Colonic mucosa (tissue), 4 donors: ENCODE measurements around the gene PRCC. TPM values are rescaled to one million over a fixed set of nuclear protein-coding genes. Genes with fewer than 3 reads are reported as not detected.

Source experiments
- DNase-seq: peaks from one replicate; pipeline ENCODE4 v3.0.0-alpha.2; 2020
- H3K27ac ChIP-seq: fragments of 200-600 bp; one replicate; pipeline ENCODE4 v1.8.0; 2021
- H3K27me3 ChIP-seq: fragments of 200-600 bp; one replicate; pipeline ENCODE4 v1.8.0; 2021
- H3K36me3 ChIP-seq: fragments of 200-600 bp; one replicate; pipeline ENCODE4 v1.8.0; 2021
- H3K4me1 ChIP-seq: fragments of 200-600 bp; one replicate; pipeline ENCODE4 v1.8.0; 2021; ENCODE audit warnings: mild to moderate bottlenecking
- H3K4me3 ChIP-seq: fragments of 200-600 bp; one replicate; pipeline ENCODE4 v1.8.0; 2021
- H3K9ac ChIP-seq, 2 donors: one replicate each; pipeline ENCODE4 v1.7.0; 2013; ENCODE audit warnings: control low read depth in 2 of 2, low read depth in 2 of 2, low read length in 2 of 2
- H3K9me3 ChIP-seq: fragments of 200-600 bp; one replicate; pipeline ENCODE4 v1.8.0; 2021
- intact Hi-C: fragments of 100-400 bp; cut with DNase I; formaldehyde crosslinking; loops from one replicate; pipeline ENCODE4 v1.14.1; 2022
- total RNA-seq, 2 donors: library from RNA; stranded (reverse); fragmentation: NEBNext Ultra II Directional in 1 of 2; extraction: Animal tissue kit (Norgen Biotek cat#: 25700) in 1 of 2; gene quantifications; one replicate each; pipeline ENCODE4 v1.2.1, GENCODE V29; 2021
- TF ChIP-seq, protein P1 (sequence below): fragments of 200-600 bp; IDR thresholded peaks from one replicate; pipeline ENCODE4 v1.8.0; 2022; ENCODE audit warnings: antibody characterized with exemption, mild to moderate bottlenecking
- donor health status: healthy.
- donor health status: DM: no; HTN: no; CAD: no.
- donor health status: DM: no; HTN: no; CAD: no.

The PRCC gene
- total RNA-seq, 2 donors from 2014 or later, result 57.1 to 58.7 TPM

DNA sequence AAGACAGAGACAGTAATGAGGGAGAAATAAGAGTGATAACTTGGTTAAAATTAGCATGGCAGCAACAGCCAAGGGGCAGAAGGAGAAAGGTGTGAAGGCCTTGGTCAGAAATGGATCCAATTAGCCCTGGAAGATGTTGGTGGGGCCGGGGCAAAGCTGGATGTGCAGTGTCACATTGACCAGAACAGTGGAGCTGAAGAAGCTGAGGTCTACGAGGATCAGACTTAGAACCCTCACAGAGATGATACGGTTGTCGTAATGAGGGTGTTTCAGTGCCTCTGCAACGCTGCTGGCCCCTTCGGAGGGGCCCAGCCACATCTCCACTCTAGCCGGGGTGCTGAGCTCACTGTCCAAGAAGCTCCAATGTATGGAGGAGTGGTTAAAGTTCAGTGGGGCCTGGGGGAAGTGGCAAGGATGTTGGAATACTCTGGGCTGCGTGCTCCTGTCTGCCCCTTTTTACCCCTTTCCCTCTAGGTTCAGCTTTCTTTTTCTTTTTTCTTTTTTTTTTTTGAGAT, 35.1 kb downstream of the PRCC start:
- Histone ChIP-seq H3K9ac (no peak overlapping the region), H3K4me1 (no peaks in the 10 kb centered on the region), H3K9me3 (no peaks in the 10 kb centered on the region), H3K36me3 (peaks cover 8% of the 10 kb centered on the region), H3K27ac (no peak overlapping the region), H3K27me3 (no peaks in the 10 kb centered on the region), H3K4me3 (no peak overlapping the region)
- DNase-seq, result no peak
- intact Hi-C loops, result no loop called here
- TF ChIP-seq, protein P1, sequence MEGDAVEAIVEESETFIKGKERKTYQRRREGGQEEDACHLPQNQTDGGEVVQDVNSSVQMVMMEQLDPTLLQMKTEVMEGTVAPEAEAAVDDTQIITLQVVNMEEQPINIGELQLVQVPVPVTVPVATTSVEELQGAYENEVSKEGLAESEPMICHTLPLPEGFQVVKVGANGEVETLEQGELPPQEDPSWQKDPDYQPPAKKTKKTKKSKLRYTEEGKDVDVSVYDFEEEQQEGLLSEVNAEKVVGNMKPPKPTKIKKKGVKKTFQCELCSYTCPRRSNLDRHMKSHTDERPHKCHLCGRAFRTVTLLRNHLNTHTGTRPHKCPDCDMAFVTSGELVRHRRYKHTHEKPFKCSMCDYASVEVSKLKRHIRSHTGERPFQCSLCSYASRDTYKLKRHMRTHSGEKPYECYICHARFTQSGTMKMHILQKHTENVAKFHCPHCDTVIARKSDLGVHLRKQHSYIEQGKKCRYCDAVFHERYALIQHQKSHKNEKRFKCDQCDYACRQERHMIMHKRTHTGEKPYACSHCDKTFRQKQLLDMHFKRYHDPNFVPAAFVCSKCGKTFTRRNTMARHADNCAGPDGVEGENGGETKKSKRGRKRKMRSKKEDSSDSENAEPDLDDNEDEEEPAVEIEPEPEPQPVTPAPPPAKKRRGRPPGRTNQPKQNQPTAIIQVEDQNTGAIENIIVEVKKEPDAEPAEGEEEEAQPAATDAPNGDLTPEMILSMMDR, result no peak

DNA sequence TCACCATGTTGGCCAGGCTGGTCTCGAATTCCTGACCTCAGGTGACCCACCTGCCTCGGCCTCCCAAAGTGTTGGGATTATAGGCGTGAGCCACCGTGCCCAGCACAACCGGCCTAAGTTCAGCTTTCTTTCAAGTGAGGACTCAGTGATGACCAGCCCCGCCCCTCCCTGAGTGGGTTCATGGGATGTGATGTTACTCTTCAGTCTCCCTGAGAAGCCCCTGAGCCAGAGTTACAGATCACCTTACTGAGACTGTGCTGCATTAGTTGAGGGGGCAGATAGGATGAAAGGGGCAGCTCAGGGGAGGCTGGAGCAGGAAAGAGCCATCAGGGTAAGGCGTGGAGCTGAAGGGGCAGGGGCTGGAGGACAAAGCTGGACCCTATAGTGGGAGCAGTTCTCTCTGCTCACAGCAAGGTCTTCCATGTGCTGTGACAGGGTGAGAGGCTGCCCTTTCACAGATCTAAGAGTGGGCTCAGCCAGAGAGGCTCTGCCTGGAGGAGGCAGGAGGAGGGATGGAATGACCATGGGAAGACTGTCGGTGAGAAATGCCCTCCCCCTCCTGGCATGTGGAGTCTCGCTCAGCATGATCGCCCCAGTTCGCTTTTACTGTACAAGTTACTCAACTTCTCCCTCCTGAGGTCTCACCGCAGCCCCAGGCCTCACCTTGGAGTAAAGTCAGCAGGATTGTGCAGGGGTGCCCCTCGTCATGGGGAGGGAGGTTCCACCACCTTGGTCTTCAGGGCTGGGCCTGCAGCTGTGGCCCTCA, 35.9 kb downstream of the PRCC start:
- no peaks in the 10 kb centered on the region for H3K27me3 ChIP-seq
- no peak overlapping the region for H3K27ac ChIP-seq
- intact Hi-C loops, result no loop called here
- H3K4me1 ChIP-seq, result no peaks in the 10 kb centered on the region
- H3K36me3 ChIP-seq, result peaks cover 8% of the 10 kb centered on the region
- no peak overlapping the region for H3K9ac ChIP-seq
- no peak for DNase-seq
- H3K9me3 ChIP-seq, result no peaks in the 10 kb centered on the region
- no peak overlapping the region for H3K4me3 ChIP-seq
- TF ChIP-seq, protein P1, result no peak

DNA sequence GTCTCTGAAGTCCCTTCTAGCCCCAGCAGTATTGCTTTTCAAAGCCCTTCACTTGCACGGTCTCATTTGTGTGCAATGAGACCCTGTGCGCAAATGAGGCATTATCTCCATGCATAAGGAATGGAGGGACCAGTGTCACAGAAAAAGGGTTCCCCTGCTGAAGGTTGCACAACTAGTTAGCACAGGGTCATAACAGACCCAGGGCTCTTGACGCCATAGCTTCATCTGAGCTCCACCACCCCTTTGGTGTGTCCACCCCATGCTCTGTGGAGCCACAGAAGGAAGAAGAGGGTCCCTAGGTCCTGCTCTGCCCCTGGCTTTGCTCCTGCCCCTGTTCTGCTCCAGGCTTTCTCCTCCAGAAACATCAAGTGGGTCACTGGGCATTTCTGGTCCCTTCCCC, 36.7 kb downstream of the PRCC start:
- no peak overlapping the region for H3K4me3 ChIP-seq
- H3K4me1 ChIP-seq, result no peaks in the 10 kb centered on the region
- no peaks in the 10 kb centered on the region for H3K27me3 ChIP-seq
- TF ChIP-seq, protein P1, result no peak
- no peak overlapping the region for H3K9ac ChIP-seq
- no peaks in the 10 kb centered on the region for H3K9me3 ChIP-seq
- H3K36me3 ChIP-seq, result peaks cover 8% of the 10 kb centered on the region
- intact Hi-C loops, result no loop called here
- no peak for DNase-seq
- no peak overlapping the region for H3K27ac ChIP-seq

DNA sequence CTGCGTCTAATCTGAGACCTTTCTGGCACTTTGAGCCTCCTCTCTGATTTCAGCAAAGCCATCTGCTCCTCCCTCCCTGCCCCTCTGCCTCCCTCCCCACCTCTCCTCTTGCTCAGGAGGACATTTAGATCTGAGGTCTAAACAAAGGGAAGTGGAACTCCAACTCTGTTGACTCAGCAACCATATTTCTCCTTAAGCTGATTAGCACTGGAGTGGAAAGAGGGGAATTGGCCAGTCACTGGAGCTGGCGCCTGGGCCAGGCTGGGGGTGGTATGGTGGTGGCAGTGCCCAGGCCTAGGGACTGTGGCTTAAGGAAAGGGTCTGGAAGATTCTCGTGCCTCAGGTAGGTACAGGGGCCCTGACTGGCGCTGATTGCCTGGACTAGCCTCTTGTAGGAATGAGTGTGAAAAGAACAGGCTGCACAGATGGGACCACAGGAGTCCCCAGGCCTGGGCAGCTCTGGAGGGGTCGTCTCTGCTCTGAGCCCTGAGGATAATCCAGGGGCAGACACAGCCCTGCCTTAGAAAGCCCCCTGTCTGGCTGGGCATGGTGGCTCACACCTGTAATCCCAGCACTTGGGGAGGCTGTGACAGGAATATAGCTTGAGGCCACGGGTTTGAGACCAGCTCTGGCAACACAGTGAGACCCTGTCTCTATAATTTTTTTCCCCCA, 37.4 kb downstream of the PRCC start:
- TF ChIP-seq, protein P1, result no peak
- H3K27ac ChIP-seq, result no peak overlapping the region
- H3K27me3 ChIP-seq, result no peaks in the 10 kb centered on the region
- no peaks in the 10 kb centered on the region for H3K4me1 ChIP-seq
- intact Hi-C loops, result no loop called here
- no peak overlapping the region for H3K4me3 ChIP-seq
- H3K36me3 ChIP-seq, result peaks cover 8% of the 10 kb centered on the region
- H3K9me3 ChIP-seq, result no peaks in the 10 kb centered on the region
- no peak overlapping the region for H3K9ac ChIP-seq
- no peak for DNase-seq

DNA sequence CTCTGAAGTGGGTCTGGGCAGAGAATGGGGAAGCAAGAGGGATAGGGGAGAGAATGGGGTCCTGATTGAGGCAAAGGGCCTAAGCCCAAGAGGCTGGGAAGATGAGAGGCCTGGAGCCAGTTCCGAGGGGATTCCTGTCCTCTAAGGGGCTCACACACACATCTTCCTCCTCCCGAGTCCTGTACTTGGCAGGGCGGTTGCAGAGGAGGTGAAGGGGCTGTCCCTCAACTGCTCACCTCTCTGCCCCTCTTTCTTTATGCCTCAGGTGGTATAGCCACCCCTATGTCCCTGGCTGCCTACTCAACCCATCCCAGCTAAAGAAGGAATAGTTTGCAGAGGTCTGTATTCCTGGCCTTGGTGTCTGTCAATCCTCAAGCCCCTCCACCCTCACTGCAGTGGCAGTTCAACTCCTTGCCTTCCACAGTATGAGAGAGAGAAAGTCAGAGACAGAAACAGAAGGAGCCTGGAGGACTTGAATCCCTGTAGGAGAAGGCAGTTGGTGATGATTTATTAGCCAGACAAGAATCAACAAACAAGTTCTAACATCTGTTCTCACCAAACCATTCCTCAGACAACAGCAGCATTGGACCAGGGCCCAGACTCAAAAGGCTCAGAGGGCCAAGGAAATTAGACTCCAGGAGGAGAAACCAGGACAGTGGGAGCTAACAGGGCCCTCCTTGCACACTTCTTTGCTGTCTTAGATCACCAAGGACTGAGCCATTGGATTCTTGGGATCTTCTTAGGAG, 38.6 kb downstream of the PRCC start:
- no peak for DNase-seq
- intact Hi-C loops, result no loop called here
- H3K36me3 ChIP-seq, result no peaks in the 10 kb centered on the region
- no peaks in the 10 kb centered on the region for H3K4me1 ChIP-seq
- no peak overlapping the region for H3K9ac ChIP-seq
- no peak overlapping the region for H3K27ac ChIP-seq
- TF ChIP-seq, protein P1, result no peak
- no peaks in the 10 kb centered on the region for H3K27me3 ChIP-seq
- no peaks in the 10 kb centered on the region for H3K9me3 ChIP-seq
- no peak overlapping the region for H3K4me3 ChIP-seq
